GM19372 (cell line): ENCODE data around the gene TBL1XR1.

Source experiments
- ATAC-seq: cut with Tn5 transposase; IDR thresholded peaks from one replicate; pipeline ENCODE4 v1.9.1; 2021; ENCODE audit warnings: mild to moderate bottlenecking, low read depth, moderate library complexity; ENCODE audit not compliant: unreplicated experiment

The TBL1XR1 gene

GRCh38 chr3:177071496-177072156, 125.7 kb downstream of the TBL1XR1 start:
- no peak for ATAC-seq

GRCh38 chr3:177069514-177070329, 127.6 kb downstream of the TBL1XR1 start:
- ATAC-seq = no peak

GRCh38 chr3:177068967-177069366, 128.3 kb downstream of the TBL1XR1 start:
- ATAC-seq = no peak

- ATAC-seq = no peak
Measured at GRCh38 chr3:177066068-177066467, 131.2 kb downstream of the TBL1XR1 start.

GRCh38 chr3:177065285-177066033, 131.8 kb downstream of the TBL1XR1 start:
- no peak for ATAC-seq

- no peak for ATAC-seq
Measured at GRCh38 chr3:177062052-177062732, 135.1 kb downstream of the TBL1XR1 start.

GRCh38 chr3:177061369-177061768, 135.9 kb downstream of the TBL1XR1 start:
- ATAC-seq = no peak

- ATAC-seq = no peak
Measured at GRCh38 chr3:177060492-177060891, 136.8 kb downstream of the TBL1XR1 start.

GRCh38 chr3:177058648-177059047, 138.6 kb downstream of the TBL1XR1 start:
- no peak for ATAC-seq

GRCh38 chr3:177057768-177058167, 139.5 kb downstream of the TBL1XR1 start:
- ATAC-seq = peak; percentile 76

- no peak for ATAC-seq
Measured at GRCh38 chr3:177056927-177057326, 140.4 kb downstream of the TBL1XR1 start.

GRCh38 chr3:177055605-177056571, 141.4 kb downstream of the TBL1XR1 start:
- no peak for ATAC-seq

GRCh38 chr3:177053107-177053506, 144.2 kb downstream of the TBL1XR1 start:
- no peak for ATAC-seq

- no peak for ATAC-seq
Measured at GRCh38 chr3:177051411-177051810, 145.9 kb downstream of the TBL1XR1 start.

GRCh38 chr3:177050501-177051237, 146.6 kb downstream of the TBL1XR1 start:
- peak; percentile 76 for ATAC-seq

- ATAC-seq = no peak
Measured at GRCh38 chr3:177045767-177046166, 151.5 kb downstream of the TBL1XR1 start.

- ATAC-seq = no peak
Measured at GRCh38 chr3:177045222-177045621, 152.1 kb downstream of the TBL1XR1 start.

GRCh38 chr3:177041730-177042551, 155.3 kb downstream of the TBL1XR1 start:
- no peak for ATAC-seq
